Eye (tissue), 1 donor: Measurements from ENCODE around the gene LCN1.
A peak's percentile ranks its signal among the peaks of the same experiment; 100 is the strongest.

Source experiments
- DNase-seq: peaks from one replicate; pipeline ENCODE4 v3.0.0-alpha.2; 2015

The LCN1 gene

GRCh38 chr9:135489188-135489906 is 31.9 kb upstream of the LCN1 start:
- DNase-seq, result no peak

DNA sequence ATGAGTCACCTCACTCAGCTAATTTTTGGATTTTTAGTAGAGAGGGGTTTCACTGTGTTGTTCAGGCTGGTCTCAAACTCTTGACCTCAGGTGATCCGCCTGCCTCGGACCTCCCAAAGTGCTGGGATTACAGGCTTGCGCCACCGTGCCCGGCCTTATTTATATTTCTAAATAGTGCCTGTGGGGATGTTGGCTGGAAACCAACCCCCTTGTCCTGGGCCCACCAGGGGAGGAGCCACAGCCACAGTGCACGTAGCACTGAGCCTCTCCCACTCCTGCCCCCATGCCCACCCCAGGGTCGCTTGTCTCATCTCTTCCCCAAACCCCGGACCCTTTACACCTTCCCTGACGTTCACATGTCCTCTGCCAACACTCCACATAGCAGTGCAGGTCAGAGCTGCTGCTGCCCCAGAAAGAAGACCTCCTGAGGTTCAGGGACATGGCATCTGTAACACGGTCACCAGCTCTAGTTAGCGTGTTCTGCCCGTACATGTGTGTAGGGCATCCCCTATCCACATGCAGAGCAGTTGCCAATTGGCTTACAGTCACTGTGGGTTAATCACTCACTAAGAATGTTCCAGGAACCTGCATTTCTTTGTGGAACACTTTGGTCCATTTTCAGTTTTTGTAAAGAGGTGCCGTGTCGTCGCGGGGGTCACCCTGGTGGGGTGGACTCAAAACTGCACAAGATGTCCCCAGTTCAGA is 30.9 kb upstream of the LCN1 start:
- DNase-seq, result no peak

DNA sequence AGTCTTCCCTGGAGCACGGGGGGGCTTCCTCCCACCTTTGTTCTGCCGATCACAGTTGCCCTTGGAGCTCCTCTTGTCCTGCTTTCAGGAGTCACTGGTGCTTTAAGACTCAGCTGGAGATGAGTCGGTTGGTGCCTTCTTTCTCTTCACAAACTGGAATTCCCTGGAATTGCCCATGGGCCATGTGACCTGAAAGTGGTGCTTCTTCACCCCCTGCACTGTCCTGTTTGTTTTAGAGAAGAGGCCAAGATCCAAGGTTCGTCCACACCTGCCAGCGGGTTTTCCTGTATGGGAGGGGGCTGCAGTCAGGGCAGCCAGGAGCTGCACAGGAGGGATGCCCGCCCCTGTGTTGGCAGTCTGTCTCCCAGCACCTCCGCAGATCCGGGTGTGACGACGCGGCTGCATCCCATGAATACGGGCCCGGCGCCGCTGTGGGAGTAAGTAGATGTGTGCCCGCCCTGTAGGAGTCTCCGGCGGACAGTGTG is 30.2 kb upstream of the LCN1 start:
- no peak for DNase-seq

DNA sequence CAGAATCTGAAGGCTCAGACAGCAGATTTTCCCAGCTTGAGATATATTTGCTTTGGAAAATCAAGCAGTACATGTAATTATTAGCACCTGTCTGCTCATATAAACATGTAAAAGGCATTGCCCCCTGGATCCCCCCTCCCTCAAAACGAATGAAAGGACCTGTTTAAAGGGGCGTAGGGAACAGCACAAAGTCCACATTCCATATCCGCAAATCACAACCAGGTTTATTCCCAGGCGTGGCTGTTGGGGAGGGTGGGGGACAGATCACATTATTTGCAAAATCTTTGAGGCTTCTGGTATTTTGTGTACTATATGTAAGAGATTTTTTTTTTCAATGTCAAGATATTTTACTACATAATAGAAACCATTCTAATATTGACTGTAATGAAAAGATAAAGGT is 29.5 kb upstream of the LCN1 start:
- DNase-seq, result no peak

DNA sequence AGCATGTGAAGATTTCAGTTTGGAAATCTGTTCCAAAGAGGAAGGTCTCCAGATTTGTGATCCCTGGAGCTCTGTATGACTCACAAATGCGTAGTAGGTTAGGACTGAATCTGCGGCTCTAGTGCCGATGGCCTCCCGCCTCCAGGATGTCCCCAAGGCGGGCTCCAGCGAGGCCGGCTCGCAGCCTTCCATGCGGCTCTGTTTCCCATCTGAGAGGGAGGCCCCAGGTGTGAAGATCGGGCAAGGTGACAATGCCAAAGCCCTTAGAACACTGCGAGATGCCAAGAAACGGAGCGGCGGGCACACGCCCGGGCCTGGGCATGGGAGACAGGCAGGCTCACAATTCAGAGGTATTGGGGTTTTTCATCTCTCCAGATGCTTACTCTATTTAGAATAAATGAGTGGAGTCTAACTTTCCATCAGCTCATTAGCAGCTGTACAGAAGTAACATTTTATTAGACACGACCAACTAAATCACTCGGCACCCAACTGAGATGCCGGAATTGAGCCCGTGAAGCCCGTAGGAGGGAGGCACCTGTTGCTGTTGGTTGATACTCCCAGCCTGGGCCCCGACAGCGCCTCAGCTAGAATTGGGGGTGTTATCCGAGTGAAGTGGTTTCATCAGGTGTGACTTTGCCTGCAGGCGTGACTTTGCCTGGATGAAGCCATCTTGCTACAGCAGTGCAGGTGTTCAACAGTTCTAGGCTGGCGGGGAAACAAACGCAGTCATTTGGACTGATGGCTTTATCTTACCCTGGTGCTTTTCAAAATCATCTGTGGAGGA is 28.2 kb upstream of the LCN1 start:
- no peak for DNase-seq

- no peak for DNase-seq
These were observed 26.3 kb upstream of the LCN1 start for GRCh38 chr9:135494791-135495559.

DNA sequence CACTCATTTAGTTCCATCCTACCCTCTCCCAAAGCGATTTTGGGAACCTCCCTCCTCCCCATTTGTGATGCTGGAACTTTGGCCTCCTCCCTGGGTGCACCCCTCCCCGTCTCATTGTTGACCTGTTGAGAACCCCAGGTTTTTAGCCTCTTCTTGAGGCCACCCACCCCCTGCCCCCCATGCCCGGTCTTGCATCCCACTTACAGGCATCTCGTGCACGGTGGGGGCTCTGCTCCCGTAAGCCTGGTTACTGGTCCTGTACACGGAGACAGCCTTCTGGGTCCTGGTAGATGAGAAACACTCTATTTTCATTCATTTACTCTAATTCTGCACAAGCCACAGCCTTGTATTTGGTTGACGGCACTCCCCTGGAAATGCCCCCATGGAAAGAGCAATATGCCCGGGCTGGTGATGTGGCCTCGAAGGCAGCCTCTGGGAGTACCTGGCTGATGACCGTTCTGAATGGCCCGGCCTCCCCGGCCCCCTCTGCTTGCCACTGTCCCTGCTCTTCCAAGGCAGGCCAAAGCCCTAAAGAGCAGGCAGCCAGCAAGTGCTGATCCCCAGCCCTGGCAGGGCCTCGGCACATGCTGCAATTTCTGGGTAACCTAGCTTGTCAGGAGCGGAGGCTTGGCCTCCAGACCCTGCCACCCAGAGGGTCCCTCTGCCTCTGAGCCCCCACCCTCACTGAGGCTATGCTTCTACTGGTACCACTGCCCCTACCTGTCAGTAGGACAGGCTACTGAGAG is 22.7 kb upstream of the LCN1 start:
- DNase-seq, result no peak

GRCh38 chr9:135499326-135500070 is 21.7 kb upstream of the LCN1 start:
- peak; percentile 97 for DNase-seq

DNA sequence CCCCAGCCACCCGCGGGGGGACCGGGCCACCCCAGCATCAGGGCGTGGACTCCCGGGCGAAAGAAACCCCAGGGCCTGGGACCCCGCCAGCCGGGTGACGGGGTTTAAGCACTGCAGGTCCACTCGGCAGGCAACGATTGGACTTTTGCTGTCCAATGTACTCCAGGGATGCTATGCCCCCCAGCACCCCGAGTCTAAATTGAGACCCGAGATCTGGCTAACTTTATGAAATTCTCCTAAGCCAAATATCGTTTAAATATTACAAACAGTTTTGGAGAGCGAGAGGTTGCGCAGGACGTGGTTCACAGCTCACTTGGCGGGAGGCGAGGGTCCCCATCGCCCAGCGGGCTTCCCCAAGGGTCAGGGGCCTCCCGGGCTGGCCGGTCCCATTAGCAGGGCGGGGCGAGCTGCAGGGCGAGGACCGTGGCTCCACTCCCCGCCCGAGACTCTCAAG is 21.1 kb upstream of the LCN1 start:
- DNase-seq, result no peak

- DNase-seq, result peak; percentile 95
These were observed 20.5 kb upstream of the LCN1 start, which contains the start of gene MRPS2 for GRCh38 chr9:135500525-135501260. Gene MRPS2, plus strand, starts transcription at chr9:135500682. Its CDS starts 29 bp downstream, at chr9:135500711.

DNA sequence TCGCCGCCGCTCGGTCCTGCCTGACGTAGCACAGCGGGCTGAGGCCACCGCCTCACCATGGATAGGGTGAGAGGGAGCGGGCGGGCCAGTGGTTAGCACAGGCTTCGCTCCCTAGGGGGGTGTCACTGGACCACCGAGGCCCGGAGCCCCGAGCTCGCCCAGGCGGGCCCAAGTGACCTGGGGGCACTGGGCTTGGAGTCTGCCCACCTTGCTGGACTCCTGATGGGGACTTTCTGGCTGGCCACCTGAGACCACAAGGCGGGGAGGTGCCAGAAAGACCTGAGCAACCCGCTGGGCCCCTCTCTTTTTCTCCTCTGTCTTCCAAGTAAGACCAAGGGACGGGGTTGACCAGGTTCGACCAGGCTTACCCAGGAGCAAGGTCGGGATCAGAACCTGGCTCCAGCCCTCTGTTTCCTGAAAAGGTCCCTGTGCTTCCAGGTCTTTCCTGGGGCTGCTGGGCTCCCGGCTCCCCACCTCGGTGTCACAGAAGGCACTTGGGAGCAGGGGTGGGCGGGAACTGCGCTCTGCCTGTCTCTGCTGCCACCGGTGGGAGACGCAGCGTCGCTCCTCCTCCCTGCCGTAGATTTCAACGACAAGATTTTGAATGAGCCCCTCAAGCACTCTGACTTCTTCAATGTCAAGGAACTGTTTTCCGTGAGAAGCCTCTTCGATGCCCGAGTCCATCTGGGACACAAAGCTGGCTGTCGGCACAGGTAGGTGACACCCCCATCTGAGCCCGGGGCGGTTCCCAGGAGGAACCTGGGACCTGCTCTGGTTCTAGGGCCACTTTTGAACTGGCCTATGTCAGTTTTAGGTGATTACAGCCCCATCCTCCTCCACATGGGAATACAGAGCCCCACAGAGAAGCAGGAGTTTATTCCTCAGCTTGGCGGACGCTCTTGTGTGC is 19.7 kb upstream of the LCN1 start:
- DNase-seq, result no peak

- no peak for DNase-seq
These were observed 18.9 kb upstream of the LCN1 start for GRCh38 chr9:135502168-135502872.

GRCh38 chr9:135502873-135503321 is 18.3 kb upstream of the LCN1 start:
- DNase-seq, result no peak

DNA sequence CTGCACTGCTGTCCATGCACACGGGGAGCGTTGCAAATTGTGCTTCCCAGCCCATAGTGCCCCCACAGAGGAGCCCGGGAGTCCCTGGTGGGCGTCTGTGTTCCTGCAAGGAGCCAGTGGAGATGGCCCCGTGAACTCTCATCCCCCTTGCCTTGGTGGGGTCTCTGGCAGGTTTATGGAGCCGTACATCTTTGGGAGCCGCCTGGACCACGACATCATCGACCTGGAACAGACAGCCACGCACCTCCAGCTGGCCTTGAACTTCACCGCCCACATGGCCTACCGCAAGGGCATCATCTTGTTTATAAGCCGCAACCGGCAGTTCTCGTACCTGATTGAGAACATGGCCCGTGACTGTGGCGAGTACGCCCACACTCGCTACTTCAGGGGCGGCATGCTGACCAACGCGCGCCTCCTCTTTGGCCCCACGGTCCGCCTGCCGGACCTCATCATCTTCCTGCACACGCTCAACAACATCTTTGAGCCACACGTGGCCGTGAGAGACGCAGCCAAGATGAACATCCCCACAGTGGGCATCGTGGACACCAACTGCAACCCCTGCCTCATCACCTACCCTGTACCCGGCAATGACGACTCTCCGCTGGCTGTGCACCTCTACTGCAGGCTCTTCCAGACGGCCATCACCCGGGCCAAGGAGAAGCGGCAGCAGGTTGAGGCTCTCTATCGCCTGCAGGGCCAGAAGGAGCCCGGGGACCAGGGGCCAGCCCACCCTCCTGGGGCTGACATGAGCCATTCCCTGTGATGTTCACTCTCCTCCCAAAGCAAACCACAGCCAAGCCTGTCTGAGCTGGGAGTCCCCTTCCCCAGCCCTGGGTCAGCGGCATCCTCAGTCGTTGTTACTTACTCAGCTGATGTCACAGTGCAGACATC is 17.6 kb upstream of the LCN1 start:
- DNase-seq, result no peak

DNA sequence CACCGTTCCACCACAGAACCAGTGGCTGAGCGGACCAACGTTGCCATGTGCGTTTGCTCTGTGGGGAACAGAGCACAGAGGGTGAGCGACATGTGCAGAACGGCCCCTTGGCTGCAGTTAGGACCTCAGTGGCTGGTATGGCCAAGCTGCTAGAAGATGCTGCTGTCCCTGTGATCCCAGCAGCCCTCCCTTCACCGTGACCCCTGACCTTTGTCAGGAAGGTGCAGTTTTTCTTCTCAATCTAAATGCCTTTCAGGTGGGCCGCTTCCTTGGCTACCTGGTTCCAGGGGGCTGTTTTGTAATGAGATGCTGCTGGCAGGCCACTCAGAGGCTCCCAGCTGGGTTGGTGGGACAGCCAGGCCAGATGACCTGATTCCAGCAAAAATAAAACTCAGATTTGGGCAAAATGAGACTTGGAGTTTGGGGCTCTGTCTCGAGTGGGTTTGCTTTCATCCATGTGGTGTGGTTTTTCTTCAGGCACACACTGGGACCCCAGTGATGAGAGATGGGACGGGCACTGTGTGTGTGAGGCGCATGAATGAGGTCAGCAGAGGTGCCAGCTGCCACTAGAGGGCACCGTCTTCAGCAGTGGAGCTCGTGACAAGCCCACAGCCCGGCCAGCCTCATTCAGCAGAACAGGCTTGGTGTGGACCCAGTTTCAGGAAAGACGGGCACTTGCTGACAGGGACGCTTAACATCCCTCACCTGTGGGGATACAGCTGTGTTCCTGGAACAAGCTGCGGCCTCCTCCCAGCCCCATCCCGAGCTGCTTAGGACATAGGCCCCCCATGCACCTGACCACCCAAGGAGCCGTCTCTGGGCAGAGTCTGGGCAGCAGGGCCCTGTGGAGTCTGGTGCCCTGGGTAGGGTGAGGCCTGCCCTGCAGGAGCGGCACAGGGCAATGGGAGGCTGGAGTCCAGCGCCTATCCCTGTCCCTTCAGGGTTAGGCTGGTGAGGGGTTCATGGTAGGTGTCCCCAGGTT is 16.7 kb upstream of the LCN1 start:
- peak; percentile 65 for DNase-seq
